Peyer's patch (tissue), 4 donors: ENCODE measurements around the gene ARHGEF38.

Experiments
- POLR2A ChIP-seq, 2 donors: fragments of 450-650 bp; IDR thresholded peaks; one replicate each; pipeline ENCODE4 v1.5.1; 2017; ENCODE audit warnings: antibody characterized with exemption in 2 of 2, mild to moderate bottlenecking in 2 of 2, moderate library complexity in 2 of 2
- TF ChIP-seq, protein P1 (sequence below), 6 experiments: fragments of 450-650 bp in 4 of 6; fragments of 200-600 bp in 2 of 6; sonication (generic) in 1 of 6; IDR thresholded peaks; one replicate each; pipeline ENCODE4 v1.5.1; 2017 to 2019; ENCODE audit warnings: antibody characterized with exemption in 6 of 6, mild to moderate bottlenecking in 3 of 6, moderate library complexity in 1 of 6

DNA sequence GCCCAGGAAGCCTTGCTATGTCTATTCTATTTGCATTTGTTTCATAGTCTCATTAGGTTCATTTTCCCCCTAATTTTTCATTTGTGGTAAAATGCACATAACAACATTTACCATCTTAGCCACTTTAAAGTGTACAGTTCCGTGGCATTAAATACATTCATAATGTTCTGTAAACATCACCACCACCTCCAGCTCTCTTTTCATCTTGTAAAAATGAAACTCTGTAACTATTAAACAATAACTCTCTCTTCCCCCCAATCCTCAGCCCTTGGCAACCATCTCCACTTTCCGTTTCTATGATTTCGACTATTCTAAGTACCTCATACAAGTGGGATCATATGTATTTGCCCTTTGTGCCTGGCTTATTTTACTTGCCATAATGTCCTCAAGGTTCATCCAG lies 19.9 kb downstream of the ARHGEF38 start:
- TF ChIP-seq, protein P1, sequence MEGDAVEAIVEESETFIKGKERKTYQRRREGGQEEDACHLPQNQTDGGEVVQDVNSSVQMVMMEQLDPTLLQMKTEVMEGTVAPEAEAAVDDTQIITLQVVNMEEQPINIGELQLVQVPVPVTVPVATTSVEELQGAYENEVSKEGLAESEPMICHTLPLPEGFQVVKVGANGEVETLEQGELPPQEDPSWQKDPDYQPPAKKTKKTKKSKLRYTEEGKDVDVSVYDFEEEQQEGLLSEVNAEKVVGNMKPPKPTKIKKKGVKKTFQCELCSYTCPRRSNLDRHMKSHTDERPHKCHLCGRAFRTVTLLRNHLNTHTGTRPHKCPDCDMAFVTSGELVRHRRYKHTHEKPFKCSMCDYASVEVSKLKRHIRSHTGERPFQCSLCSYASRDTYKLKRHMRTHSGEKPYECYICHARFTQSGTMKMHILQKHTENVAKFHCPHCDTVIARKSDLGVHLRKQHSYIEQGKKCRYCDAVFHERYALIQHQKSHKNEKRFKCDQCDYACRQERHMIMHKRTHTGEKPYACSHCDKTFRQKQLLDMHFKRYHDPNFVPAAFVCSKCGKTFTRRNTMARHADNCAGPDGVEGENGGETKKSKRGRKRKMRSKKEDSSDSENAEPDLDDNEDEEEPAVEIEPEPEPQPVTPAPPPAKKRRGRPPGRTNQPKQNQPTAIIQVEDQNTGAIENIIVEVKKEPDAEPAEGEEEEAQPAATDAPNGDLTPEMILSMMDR (IDR thresholded peaks at IDR 0.05) = no peak
- no peak for TF ChIP-seq POLR2A (IDR thresholded peaks at IDR 0.05)
